HepG2 (cell line): Measurements from ENCODE around the gene RNMT. TPM values are rescaled to one million over a fixed set of nuclear protein-coding genes. Genes with fewer than 3 reads are reported as not detected.

Source experiments
- IRF1 ChIP-seq: sonication (generic); formaldehyde crosslinking; IDR thresholded peaks from 2 replicates; pipeline ENCODE4 v1.4.0; 2020; ENCODE audit warnings: low read depth, mild to moderate bottlenecking, missing genetic modification reagents
- NR2F6 ChIP-seq, 2 experiments: IDR thresholded peaks; 2 replicates each; pipeline ENCODE4 v1.6.1; 2016; ENCODE audit warnings: antibody characterized with exemption in 1 of 2, mild to moderate bottlenecking in 1 of 2
- SNAPC2 ChIP-seq: sonication (generic); formaldehyde crosslinking; IDR thresholded peaks from 2 replicates; pipeline ENCODE4 v1.8.1; 2022; ENCODE audit warnings: mild to moderate bottlenecking, missing genetic modification reagents
- SPEN ChIP-seq: sonication (generic); formaldehyde crosslinking; IDR thresholded peaks from 2 replicates; pipeline ENCODE4 v1.5.1; 2020; ENCODE audit warnings: low read depth, mild to moderate bottlenecking, missing genetic modification reagents
- SRSF1 ChIP-seq: fragments of 200-400 bp; formaldehyde crosslinking; optimal IDR thresholded peaks from 2 replicates; pipeline ENCODE3; 2017; ENCODE audit warnings: mild to moderate bottlenecking, low read depth, low read length, moderate library complexity
- TFE3 ChIP-seq: IDR thresholded peaks from 2 replicates; pipeline ENCODE4 v1.6.1; 2016
- TMF1 ChIP-seq: sonication (generic); formaldehyde crosslinking; IDR thresholded peaks from 2 replicates; pipeline ENCODE4 v1.8.1; 2022; ENCODE audit warnings: low read depth, missing genetic modification reagents
- ZBTB1 ChIP-seq: sonication (generic); formaldehyde crosslinking; IDR thresholded peaks from 2 replicates; pipeline ENCODE4 v1.4.0; 2020; ENCODE audit warnings: missing genetic modification reagents, borderline replicate concordance
- ZBTB33 ChIP-seq: sonication (generic); formaldehyde crosslinking; IDR thresholded peaks from 2 replicates; pipeline ENCODE4 v1.4.0; 2020; ENCODE audit warnings: missing genetic modification reagents
- ZC3H13 ChIP-seq: sonication (generic); formaldehyde crosslinking; IDR thresholded peaks from 2 replicates; pipeline ENCODE4 v1.8.1; 2023; ENCODE audit warnings: mild to moderate bottlenecking, missing genetic modification reagents, moderate library complexity
- ZGPAT ChIP-seq: IDR thresholded peaks from 2 replicates; pipeline ENCODE4 v1.6.1; 2016; ENCODE audit warnings: mild to moderate bottlenecking
- ZHX1 ChIP-seq: sonication (generic); formaldehyde crosslinking; IDR thresholded peaks from 2 replicates; pipeline ENCODE4 v1.8.1; 2022; ENCODE audit warnings: low read depth, mild to moderate bottlenecking, missing genetic modification reagents
- ZNF224 ChIP-seq: sonication (generic); formaldehyde crosslinking; IDR thresholded peaks from 2 replicates; pipeline ENCODE4 v1.5.0; 2020; ENCODE audit warnings: mild to moderate bottlenecking, missing genetic modification reagents
- ZNF362 ChIP-seq: sonication (generic); formaldehyde crosslinking; IDR thresholded peaks from 2 replicates; pipeline ENCODE4 v1.4.0; 2020; ENCODE audit warnings: missing genetic modification reagents, mild to moderate bottlenecking, borderline replicate concordance
- ZNF772 ChIP-seq: sonication (generic); formaldehyde crosslinking; IDR thresholded peaks from 2 replicates; pipeline ENCODE4 v1.5.0; 2020; ENCODE audit warnings: mild to moderate bottlenecking, missing genetic modification reagents
- polyA plus RNA-seq, 8 experiments: library from polyadenylated mRNA; depleted of rRNA in 3 of 8; stranded (reverse) in 7 of 8; unstranded in 1 of 8; fragments of >200 nt; fragmentation: Illumina TruSeq in 4 of 8; extraction: Trizol in 4 of 8; gene quantifications; 2 replicates each; pipeline versions ENCODE4 v1.2.1 to v1.2.3, GENCODE V29; 2011 to 2016; ENCODE audit warnings: low read depth in 4 of 8, missing spikeins in 1 of 8, mixed read lengths in 1 of 8; ENCODE audit not compliant: insufficient read depth in 1 of 8
- total RNA-seq, 5 experiments: library from RNA; depleted of rRNA; stranded (reverse); fragments of >200 nt; fragmentation: Illumina TruSeq; extraction: Trizol; gene quantifications; 2 replicates each; pipeline ENCODE4 v1.2.3, GENCODE V29; 2016; ENCODE audit warnings: low read depth in 1 of 5

The RNMT gene
- total and polyA plus RNA-seq, 2 of the 13 experiments (the other 11 are each of a cell fraction or from before 2014, with no cell fraction given), result 22.9 to 24.4 TPM

GRCh38 chr18:13726232-13726971, at the start of gene RNMT, which contains the start of gene FAM210A (continued):
- TF ChIP-seq ZBTB33 (CRISPR knock-in tag) (peak; percentile 45; the same call in 1 of the 2 replicates), SRSF1 (no peak), SPEN (CRISPR knock-in tag) (peak; percentile 94), IRF1 (no peak), ZNF362 (CRISPR knock-in tag) (peak; percentile 36; the same call in 1 of the 2 replicates), ZC3H13 (CRISPR knock-in tag) (peak; percentile 53), TMF1 (peak; percentile 91), ZGPAT (CRISPR knock-in tag) (peak; percentile 84; the same call in 1 of the 2 replicates), ZBTB1 (CRISPR knock-in tag) (no peak), NR2F6 (IDR thresholded peaks at IDR 0.05) (no peak; the same call in 1 of the 2 replicates), NR2F6 (CRISPR knock-in tag; IDR thresholded peaks at IDR 0.05) (peak; percentile 55; the same call in 1 of the 2 replicates), SNAPC2 (no peak; the same call in 1 of the 2 replicates), ZNF772 (peak; percentile 40; the same call in 1 of the 2 replicates), ZHX1 (CRISPR knock-in tag) (no peak; the same call in 1 of the 2 replicates), TFE3 (peak; percentile 98), ZNF224 (CRISPR knock-in tag) (peak; percentile 85; the same call in 1 of the 2 replicates)
